ENCODE measurements around the gene SOX5.
"Not testable (repeated sequence)": the region's sequence is repeated elsewhere in the genome, so short reads cannot be mapped to it uniquely, and the experiment has no call there.

Gene SOX5

GRCh38 chr12:23504641-23505399 lies 444.6 kb downstream of the SOX5 start:
- TF ChIP-seq FOXK2 (IDR thresholded peaks at IDR 0.05): no peak
- ChIA-PET CTCF (no interaction called here), POLR2A (no interaction called here)
- no peak for DNase-seq (ENCODE audit: extremely low spot score)

DNA sequence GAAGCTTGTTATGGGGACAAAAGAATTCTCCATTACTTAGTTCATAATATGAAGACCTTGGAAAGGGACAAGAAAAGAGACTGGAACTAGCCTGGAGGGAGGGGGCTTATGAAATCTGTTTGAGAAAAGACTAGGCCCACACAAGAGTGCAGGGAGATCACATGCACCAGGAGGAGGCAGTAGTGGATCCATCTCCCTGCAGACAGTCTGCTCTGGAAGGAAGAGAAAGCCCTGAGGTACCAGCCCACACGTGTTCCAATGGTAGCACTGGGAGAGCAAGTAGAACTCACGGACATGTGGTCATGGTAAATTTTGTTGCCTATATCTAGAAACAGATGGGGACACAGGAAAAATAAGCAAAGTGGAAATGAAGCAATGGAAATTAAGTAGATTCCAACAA lies 445.4 kb downstream of the SOX5 start:
- peak; percentile 16 for DNase-seq (ENCODE audit: extremely low spot score)
- ChIA-PET CTCF (interaction anchor here (0.6 kb wide), 1 partner anchor 752 kb away, joined by 4 read pairs; no protein-coding TSS in a partner anchor), POLR2A (no interaction called here)
- TF ChIP-seq LEF1 (IDR thresholded peaks at IDR 0.05; ENCODE audit: borderline replicate concordance): no peak
- no peak for TF ChIP-seq ELF4 (IDR thresholded peaks at IDR 0.05)
- no peak for TF ChIP-seq CTBP1 (IDR thresholded peaks at IDR 0.05; ENCODE audit: borderline replicate concordance)
- no peak for TF ChIP-seq SUZ12 (IDR thresholded peaks at IDR 0.05)

DNA sequence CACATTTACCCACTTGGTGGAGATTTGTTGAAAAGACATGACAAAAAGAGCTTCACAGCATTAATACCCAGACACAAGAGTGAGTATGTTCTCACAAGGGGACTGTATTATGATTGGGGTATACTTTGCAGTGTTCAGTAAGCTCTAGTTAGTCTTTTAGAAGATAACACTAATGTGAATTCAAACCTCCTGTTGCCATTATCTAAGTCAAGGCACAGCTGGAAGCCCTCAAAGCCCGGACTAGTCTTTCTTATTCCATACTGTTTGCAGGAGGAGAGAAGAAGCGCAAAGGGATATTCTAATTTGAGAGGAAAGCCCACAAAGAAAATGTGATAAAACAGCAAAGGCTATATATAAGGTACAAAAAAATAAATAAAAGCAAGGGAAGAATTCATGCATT lies 445.9 kb downstream of the SOX5 start:
- POLR2A ChIA-PET: no interaction called here
- no peak for DNase-seq (ENCODE audit: extremely low spot score)
- CTCF ChIA-PET: interaction anchor here (0.6 kb wide), 1 partner anchor 751 kb away, joined by 4 read pairs; no protein-coding TSS in a partner anchor
- no peak for TF ChIP-seq NFRKB (IDR thresholded peaks at IDR 0.05)
- TF ChIP-seq SP1 (IDR thresholded peaks at IDR 0.05): no peak
- no peak for TF ChIP-seq PKNOX1 (IDR thresholded peaks at IDR 0.05)
- TF ChIP-seq L3MBTL2 (conservative IDR thresholded peaks at IDR 0.05): no peak
- TF ChIP-seq ARNT (IDR thresholded peaks at IDR 0.05): no peak
- TF ChIP-seq CTBP1 (IDR thresholded peaks at IDR 0.05; ENCODE audit: borderline replicate concordance): no peak

GRCh38 chr12:23502259-23502658 lies 447.2 kb downstream of the SOX5 start:
- no peak for DNase-seq (ENCODE audit: extremely low spot score)
- ChIA-PET POLR2A (no interaction called here), CTCF (no interaction called here)
- TF ChIP-seq LEF1 (IDR thresholded peaks at IDR 0.05; ENCODE audit: borderline replicate concordance) (no peak), TARDBP (IDR thresholded peaks at IDR 0.05) (no peak), ARNT (IDR thresholded peaks at IDR 0.05) (no peak), BHLHE40 (IDR thresholded peaks at IDR 0.05; ENCODE audit: borderline replicate concordance) (no peak), FOXA1 (IDR thresholded peaks at IDR 0.05) (no peak), L3MBTL2 (conservative IDR thresholded peaks at IDR 0.05) (no peak), ZNF384 (IDR thresholded peaks at IDR 0.05) (no peak), SP1 (IDR thresholded peaks at IDR 0.05) (no peak), ELF4 (IDR thresholded peaks at IDR 0.05) (no peak), NFRKB (IDR thresholded peaks at IDR 0.05) (no peak), FOXM1 (IDR thresholded peaks at IDR 0.05; ENCODE audit: borderline replicate concordance) (no peak), CTBP1 (IDR thresholded peaks at IDR 0.05; ENCODE audit: borderline replicate concordance) (no peak), HDGF (IDR thresholded peaks at IDR 0.05; ENCODE audit: borderline replicate concordance) (no peak), SUZ12 (IDR thresholded peaks at IDR 0.05) (no peak), PKNOX1 (IDR thresholded peaks at IDR 0.05) (no peak)

GRCh38 chr12:23495472-23495871 lies 454.0 kb downstream of the SOX5 start:
- ChIA-PET CTCF (no interaction called here), POLR2A (no interaction called here)
- TF ChIP-seq SUZ12 (IDR thresholded peaks at IDR 0.05): no peak
- no peak for TF ChIP-seq ELF4 (IDR thresholded peaks at IDR 0.05)
- TF ChIP-seq BHLHE40 (IDR thresholded peaks at IDR 0.05; ENCODE audit: borderline replicate concordance): no peak
- no peak for TF ChIP-seq ARNT (IDR thresholded peaks at IDR 0.05)
- no peak for TF ChIP-seq HDGF (IDR thresholded peaks at IDR 0.05; ENCODE audit: borderline replicate concordance)
- no peak for TF ChIP-seq LEF1 (IDR thresholded peaks at IDR 0.05; ENCODE audit: borderline replicate concordance)
- TF ChIP-seq FOXM1 (IDR thresholded peaks at IDR 0.05; ENCODE audit: borderline replicate concordance): no peak
- no peak for TF ChIP-seq ZNF384 (IDR thresholded peaks at IDR 0.05)
- TF ChIP-seq FOXK2 (IDR thresholded peaks at IDR 0.05): no peak
- TF ChIP-seq NFRKB (IDR thresholded peaks at IDR 0.05): no peak
- TF ChIP-seq SP1 (IDR thresholded peaks at IDR 0.05): no peak
- DNase-seq (ENCODE audit: extremely low spot score): no peak

- TF ChIP-seq SUZ12 (IDR thresholded peaks at IDR 0.05): no peak
- no peak for TF ChIP-seq HDGF (IDR thresholded peaks at IDR 0.05; ENCODE audit: borderline replicate concordance)
- TF ChIP-seq ZNF384 (IDR thresholded peaks at IDR 0.05): no peak
- TF ChIP-seq ARNT (IDR thresholded peaks at IDR 0.05): no peak
- TF ChIP-seq CTBP1 (IDR thresholded peaks at IDR 0.05; ENCODE audit: borderline replicate concordance): no peak
- TF ChIP-seq FOXA1 (IDR thresholded peaks at IDR 0.05): no peak
- no peak for TF ChIP-seq TARDBP (IDR thresholded peaks at IDR 0.05)
- TF ChIP-seq ELF4 (IDR thresholded peaks at IDR 0.05): no peak
- TF ChIP-seq L3MBTL2 (conservative IDR thresholded peaks at IDR 0.05): no peak
- no peak for TF ChIP-seq FOXK2 (IDR thresholded peaks at IDR 0.05)
- no peak for TF ChIP-seq BHLHE40 (IDR thresholded peaks at IDR 0.05; ENCODE audit: borderline replicate concordance)
- TF ChIP-seq SP1 (IDR thresholded peaks at IDR 0.05): no peak
- no peak for TF ChIP-seq FOXM1 (IDR thresholded peaks at IDR 0.05; ENCODE audit: borderline replicate concordance)
- TF ChIP-seq PKNOX1 (IDR thresholded peaks at IDR 0.05): no peak
- no peak for TF ChIP-seq NFRKB (IDR thresholded peaks at IDR 0.05)
- no peak for TF ChIP-seq LEF1 (IDR thresholded peaks at IDR 0.05; ENCODE audit: borderline replicate concordance)
- CTCF ChIA-PET: no interaction called here
- no peak for DNase-seq (ENCODE audit: extremely low spot score)
- POLR2A ChIA-PET: no interaction called here
Observed at GRCh38 chr12:23493672-23494071, 455.8 kb downstream of the SOX5 start.

- POLR2A ChIA-PET; DNase-seq (ENCODE audit: extremely low spot score); CTCF ChIA-PET: not testable (repeated sequence)
Observed at GRCh38 chr12:23491029-23491428, 458.4 kb downstream of the SOX5 start.
